Superior temporal gyrus (tissue), 1 donor: Measurements from ENCODE around the gene ABHD4.
"Not testable (repeated sequence)": the region's sequence is repeated elsewhere in the genome, so short reads cannot be mapped to it uniquely, and the experiment has no call there.

Experiments used
- DNase-seq: peaks from one replicate; pipeline ENCODE4 v3.0.0-alpha.2; 2016; ENCODE audit errors: extremely low spot score

The ABHD4 gene

GRCh38 chr14:22627506-22628263, 29.6 kb downstream of the ABHD4 start:
- no peak for DNase-seq

- DNase-seq = no peak
Observed at GRCh38 chr14:22629361-22629760, 31.3 kb downstream of the ABHD4 start.

- no peak for DNase-seq
Observed at GRCh38 chr14:22630066-22630465, 32.0 kb downstream of the ABHD4 start.

- no peak for DNase-seq
Observed at GRCh38 chr14:22630486-22630885, 32.4 kb downstream of the ABHD4 start.

GRCh38 chr14:22634233-22634900, 36.3 kb downstream of the ABHD4 start:
- DNase-seq = no peak

GRCh38 chr14:22635980-22636379, 37.9 kb downstream of the ABHD4 start:
- not testable (repeated sequence) for DNase-seq

GRCh38 chr14:22640192-22640591, 42.1 kb downstream of the ABHD4 start:
- DNase-seq = no peak

- no peak for DNase-seq
Observed at GRCh38 chr14:22641846-22642245, 43.7 kb downstream of the ABHD4 start.

GRCh38 chr14:22644305-22644635, 46.2 kb downstream of the ABHD4 start, which contains the start of gene OR6J1:
Gene OR6J1 (minus strand): TSS chr14:22644352. CDS start chr14:22634811, 9,541 bp downstream.
- no peak for DNase-seq

- DNase-seq = no peak
Observed at GRCh38 chr14:22646570-22647254, 48.6 kb downstream of the ABHD4 start.

- DNase-seq = no peak
Observed at GRCh38 chr14:22648506-22648905, 50.4 kb downstream of the ABHD4 start.

GRCh38 chr14:22650046-22650739, 52.1 kb downstream of the ABHD4 start:
- DNase-seq = no peak

- DNase-seq = no peak
Observed at GRCh38 chr14:22650960-22651521, 52.9 kb downstream of the ABHD4 start.

- DNase-seq = no peak
Observed at GRCh38 chr14:22651586-22651985, 53.5 kb downstream of the ABHD4 start.

GRCh38 chr14:22653012-22653621, 55.0 kb downstream of the ABHD4 start:
- peak; percentile 32 for DNase-seq

GRCh38 chr14:22656226-22656625, 58.1 kb downstream of the ABHD4 start:
- no peak for DNase-seq

GRCh38 chr14:22656945-22657731, 59.0 kb downstream of the ABHD4 start:
- no peak for DNase-seq

GRCh38 chr14:22657861-22658260, 59.8 kb downstream of the ABHD4 start:
- DNase-seq = no peak

GRCh38 chr14:22658946-22659345, 60.8 kb downstream of the ABHD4 start:
- DNase-seq = no peak

- DNase-seq = no peak
Observed at GRCh38 chr14:22660654-22661053, 62.6 kb downstream of the ABHD4 start.
